GM19351 (cell line): ENCODE data around the gene DCLRE1C.
"Not testable (repeated sequence)": the region's sequence is repeated elsewhere in the genome, so short reads cannot be mapped to it uniquely, and the experiment has no call there.

Source experiments
- ATAC-seq: cut with Tn5 transposase; IDR thresholded peaks from one replicate; pipeline ENCODE4 v1.9.1; 2021; ENCODE audit warnings: mild to moderate bottlenecking, moderate library complexity; ENCODE audit not compliant: unreplicated experiment

DCLRE1C gene

GRCh38 chr10:14947268-14947667 is 6.6 kb downstream of the DCLRE1C start:
- ATAC-seq = no peak

GRCh38 chr10:14945108-14945507 is 8.8 kb downstream of the DCLRE1C start:
- no peak for ATAC-seq

GRCh38 chr10:14942950-14943338 is 11.0 kb downstream of the DCLRE1C start:
- ATAC-seq = not testable (repeated sequence)

- ATAC-seq = peak; percentile 94
These were observed 11.5 kb downstream of the DCLRE1C start for GRCh38 chr10:14942147-14942949.

- not testable (repeated sequence) for ATAC-seq
These were observed 14.9 kb downstream of the DCLRE1C start for GRCh38 chr10:14938971-14939370.

- no peak for ATAC-seq
These were observed 17.3 kb downstream of the DCLRE1C start for GRCh38 chr10:14936584-14936983.

- no peak for ATAC-seq
These were observed 23.3 kb downstream of the DCLRE1C start for GRCh38 chr10:14930610-14931009.

GRCh38 chr10:14926722-14927416 is 27.0 kb downstream of the DCLRE1C start:
- peak; percentile 99 for ATAC-seq

GRCh38 chr10:14926061-14926470 is 27.8 kb downstream of the DCLRE1C start:
- ATAC-seq = peak; percentile 8

- ATAC-seq = no peak
These were observed 28.6 kb downstream of the DCLRE1C start for GRCh38 chr10:14925268-14925667.

GRCh38 chr10:14924013-14924412 is 29.9 kb downstream of the DCLRE1C start:
- ATAC-seq = no peak

- no peak for ATAC-seq
These were observed 34.9 kb downstream of the DCLRE1C start for GRCh38 chr10:14918964-14919363.

GRCh38 chr10:14917827-14918226 is 36.1 kb downstream of the DCLRE1C start:
- no peak for ATAC-seq

- ATAC-seq = no peak
These were observed 37.3 kb downstream of the DCLRE1C start for GRCh38 chr10:14916600-14916999.

- ATAC-seq = no peak
These were observed 42.1 kb downstream of the DCLRE1C start for GRCh38 chr10:14911801-14912200.

- no peak for ATAC-seq
These were observed 42.9 kb downstream of the DCLRE1C start for GRCh38 chr10:14910953-14911352.

GRCh38 chr10:14909101-14909500 is 44.8 kb downstream of the DCLRE1C start:
- no peak for ATAC-seq

GRCh38 chr10:14907591-14907990 is 46.3 kb downstream of the DCLRE1C start:
- not testable (repeated sequence) for ATAC-seq

- ATAC-seq = no peak
These were observed 47.1 kb downstream of the DCLRE1C start for GRCh38 chr10:14906765-14907164.

GRCh38 chr10:14905890-14906289 is 48.0 kb downstream of the DCLRE1C start:
- ATAC-seq = no peak

GRCh38 chr10:14904864-14905263 is 49.0 kb downstream of the DCLRE1C start:
- no peak for ATAC-seq

GRCh38 chr10:14904316-14904732 is 49.6 kb downstream of the DCLRE1C start:
- ATAC-seq = peak; percentile 66
